Measurements from ENCODE around the gene NDUFS7. TPM values are rescaled to one million over a fixed set of nuclear protein-coding genes. Genes with fewer than 3 reads are reported as not detected.
A peak's percentile ranks its signal among the peaks of the same experiment; 100 is the strongest.

The NDUFS7 gene
- total RNA-seq, 2 donors from 2014 or later: 234 to 326 TPM

DNA sequence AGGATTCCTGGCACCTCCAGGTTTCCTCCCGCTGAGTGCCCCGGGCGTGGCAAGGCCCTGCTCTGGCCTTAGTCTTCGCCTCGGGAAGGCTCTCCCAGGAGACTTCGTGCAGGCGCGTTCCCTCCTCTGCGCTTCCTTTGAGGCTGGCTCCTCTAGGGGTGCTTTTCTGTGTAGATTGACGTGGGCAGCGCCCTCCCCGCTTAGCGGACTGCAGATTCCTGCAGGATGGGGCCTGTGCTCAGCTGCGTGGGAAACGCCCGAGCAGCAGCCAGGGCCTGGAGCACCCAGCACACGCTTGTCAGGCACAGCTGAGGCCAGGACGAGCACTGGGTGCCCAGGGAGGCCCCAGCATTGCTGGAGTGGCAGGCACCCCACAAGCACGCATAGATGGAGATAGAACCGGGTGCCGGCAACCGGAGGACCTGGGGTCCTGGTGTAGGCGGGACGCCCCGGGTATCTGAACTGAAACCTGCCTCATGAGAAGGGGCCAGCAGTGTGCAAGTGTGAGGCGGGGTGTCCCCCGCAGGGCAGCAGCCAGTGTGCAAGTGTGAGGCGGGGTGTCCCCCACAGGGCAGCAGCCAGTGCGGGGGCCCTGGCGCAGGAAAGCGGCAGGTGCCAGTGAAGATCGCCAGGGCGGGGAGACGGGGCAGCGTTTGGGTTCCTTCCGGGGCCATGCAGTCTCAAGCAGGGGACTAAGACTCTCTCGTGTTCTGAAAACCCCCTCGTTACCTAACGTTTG, 3.4 kb downstream of the NDUFS7 start:
- no peak overlapping the region for H3K4me3 ChIP-seq
- TF ChIP-seq CTCF (IDR thresholded peaks at IDR 0.05): no peak
- no peak for DNase-seq (ENCODE audit: low spot score)
- H3K27ac ChIP-seq: peak overlapping the region; percentile 45 to 66
- H3K36me3 ChIP-seq: peaks cover 32% of the 10 kb centered on the region
- no peaks in the 10 kb centered on the region for H3K27me3 ChIP-seq
- H3K4me1 ChIP-seq: peaks cover 0 to 50% of the 10 kb centered on the region in 2 donors
- no peaks in the 10 kb centered on the region for H3K9me3 ChIP-seq

GRCh38 chr19:1387684-1388636, 4.3 kb downstream of the NDUFS7 start:
- DNase-seq (ENCODE audit: low spot score): no peak
- Histone ChIP-seq H3K36me3 (peaks cover 40% of the 10 kb centered on the region), H3K4me3 (no peak overlapping the region), H3K9me3 (no peaks in the 10 kb centered on the region), H3K27me3 (no peaks in the 10 kb centered on the region), H3K27ac (peak overlapping the region; percentile 45 to 66), H3K4me1 (peaks cover 0 to 47% of the 10 kb centered on the region in 2 donors)
- no peak for TF ChIP-seq CTCF (IDR thresholded peaks at IDR 0.05)

- Histone ChIP-seq H3K4me3 (no peak overlapping the region), H3K36me3 (peaks cover 47% of the 10 kb centered on the region), H3K27ac (peak overlapping the region; percentile 45 to 66), H3K9me3 (no peaks in the 10 kb centered on the region), H3K27me3 (no peaks in the 10 kb centered on the region), H3K4me1 (peaks cover 0 to 47% of the 10 kb centered on the region in 2 donors)
- no peak for TF ChIP-seq CTCF (IDR thresholded peaks at IDR 0.05)
- no peak for DNase-seq (ENCODE audit: low spot score)
Observed at GRCh38 chr19:1388637-1389026, 4.9 kb downstream of the NDUFS7 start.

- H3K27me3 ChIP-seq: no peaks in the 10 kb centered on the region
- peaks cover 0 to 46% of the 10 kb centered on the region in 2 donors for H3K4me1 ChIP-seq
- H3K4me3 ChIP-seq: no peak overlapping the region
- no peak for DNase-seq (ENCODE audit: low spot score)
- peak overlapping the region in 1 of 2 donors; percentile 66 for H3K27ac ChIP-seq
- no peak for TF ChIP-seq CTCF (IDR thresholded peaks at IDR 0.05)
- no peaks in the 10 kb centered on the region for H3K9me3 ChIP-seq
- peaks cover 54% of the 10 kb centered on the region for H3K36me3 ChIP-seq
Observed at GRCh38 chr19:1389033-1389940, 5.6 kb downstream of the NDUFS7 start.

- no peak for TF ChIP-seq CTCF (IDR thresholded peaks at IDR 0.05)
- no peak overlapping the region for H3K27ac ChIP-seq
- no peak overlapping the region for H3K4me3 ChIP-seq
- no peaks in the 10 kb centered on the region for H3K27me3 ChIP-seq
- H3K36me3 ChIP-seq: peaks cover 60% of the 10 kb centered on the region
- DNase-seq (ENCODE audit: low spot score): no peak
- no peaks in the 10 kb centered on the region for H3K9me3 ChIP-seq
- peaks cover 0 to 39% of the 10 kb centered on the region in 2 donors for H3K4me1 ChIP-seq
Observed at GRCh38 chr19:1390890-1391423, 7.2 kb downstream of the NDUFS7 start.

All from right atrium auricular region (tissue), 2 donors.